Thyroid gland (tissue), 4 donors: Measurements from ENCODE around the gene WFDC10A. TPM values are rescaled to one million over a fixed set of nuclear protein-coding genes. Genes with fewer than 3 reads are reported as not detected.
"Not testable (repeated sequence)": the region's sequence is repeated elsewhere in the genome, so short reads cannot be mapped to it uniquely, and the experiment has no call there.

Experiments used
- DNase-seq, 2 donors: peaks; one replicate each; pipeline ENCODE4 v3.0.0-alpha.2; 2019
- H3K27ac ChIP-seq, 3 donors: fragments of 200-600 bp; sonication (generic); 1 replicate in 2 of 3; 2 replicates in 1 of 3; pipeline ENCODE4 v1.5.1; 2016 to 2019; ENCODE audit warnings: mild to moderate bottlenecking in 1 of 3, moderate library complexity in 1 of 3
- H3K27me3 ChIP-seq: fragments of 200-600 bp; sonication (generic); one replicate; pipeline ENCODE4 v1.5.1; 2019
- H3K36me3 ChIP-seq, 2 donors: fragments of 200-600 bp; sonication (generic); one replicate each; pipeline ENCODE4 v1.5.1; 2016 to 2019
- H3K4me1 ChIP-seq, 2 donors: fragments of 200-600 bp; sonication (generic); one replicate each; pipeline ENCODE4 v1.5.1; 2017 to 2019
- H3K4me3 ChIP-seq, 3 donors: fragments of 200-600 bp; sonication (generic); replicated peaks in 1 of 3; 1 replicate in 2 of 3; 2 replicates in 1 of 3; pipeline ENCODE4 v1.5.1; 2016; ENCODE audit warnings: mild to moderate bottlenecking in 1 of 3
- H3K9me3 ChIP-seq: fragments of 200-600 bp; sonication (generic); one replicate; pipeline ENCODE4 v1.5.1; 2017
- POLR2A ChIP-seq, 2 donors: fragments of 450-650 bp; IDR thresholded peaks; one replicate each; pipeline ENCODE4 v1.6.1; 2017; ENCODE audit warnings: antibody characterized with exemption in 2 of 2, mild to moderate bottlenecking in 2 of 2, moderate library complexity in 1 of 2
- WGBS, 2 donors: methylation state at CpG; one replicate each; pipeline ENCODE4 v1.1.5; 2017; 5-methylcytosine and 5-hydroxymethylcytosine counted together
- intact Hi-C: fragments of 100-400 bp; cut with DNase I; formaldehyde crosslinking; loops from one replicate; pipeline ENCODE4 v1.15.1; 2023
- total RNA-seq, 4 donors: library from RNA; depleted of rRNA; stranded (reverse); fragments of >200 nt; gene quantifications; one replicate each; pipeline ENCODE4 v1.2.3, GENCODE V29; 2016
- TF ChIP-seq, protein P1 (sequence below), 6 experiments: fragments of 200-600 bp in 3 of 6; fragments of 450-650 bp in 3 of 6; sonication (generic) in 3 of 6; IDR thresholded peaks; one replicate each; pipeline ENCODE4 v1.5.1; 2016 to 2019; ENCODE audit warnings: antibody characterized with exemption in 6 of 6, mild to moderate bottlenecking in 2 of 6, inconsistent platforms in 1 of 6, moderate library complexity in 1 of 6

The WFDC10A gene
- total RNA-seq, 4 donors from 2014 or later, result not detected

DNA sequence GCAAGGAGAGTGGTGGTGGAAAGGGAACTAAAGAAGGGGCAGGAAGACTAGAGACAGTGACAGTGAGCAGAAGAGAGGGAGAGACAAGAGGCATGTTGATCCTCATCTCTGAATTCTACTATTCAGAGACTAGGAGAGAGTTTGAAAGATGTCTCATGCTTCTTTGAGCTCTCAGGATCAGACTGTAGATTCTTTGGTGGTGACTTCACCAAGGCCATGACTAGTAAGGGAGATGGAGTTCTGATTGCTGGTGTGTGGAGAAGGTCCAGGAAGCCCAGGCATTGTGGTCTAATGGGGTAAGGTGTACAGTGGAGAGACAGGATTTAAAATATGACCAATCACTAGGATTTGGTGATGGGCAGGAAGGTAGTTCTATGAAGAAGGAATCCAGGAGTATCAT, 832 bp downstream of the WFDC10A start:
- intact Hi-C loops, result no loop called here
- H3K27me3 ChIP-seq, result no peaks in the 10 kb centered on the region
- H3K4me3 ChIP-seq, result no peak overlapping the region
- no peaks in the 10 kb centered on the region for H3K9me3 ChIP-seq
- no peaks in the 10 kb centered on the region for H3K4me1 ChIP-seq
- TF ChIP-seq, protein P1, sequence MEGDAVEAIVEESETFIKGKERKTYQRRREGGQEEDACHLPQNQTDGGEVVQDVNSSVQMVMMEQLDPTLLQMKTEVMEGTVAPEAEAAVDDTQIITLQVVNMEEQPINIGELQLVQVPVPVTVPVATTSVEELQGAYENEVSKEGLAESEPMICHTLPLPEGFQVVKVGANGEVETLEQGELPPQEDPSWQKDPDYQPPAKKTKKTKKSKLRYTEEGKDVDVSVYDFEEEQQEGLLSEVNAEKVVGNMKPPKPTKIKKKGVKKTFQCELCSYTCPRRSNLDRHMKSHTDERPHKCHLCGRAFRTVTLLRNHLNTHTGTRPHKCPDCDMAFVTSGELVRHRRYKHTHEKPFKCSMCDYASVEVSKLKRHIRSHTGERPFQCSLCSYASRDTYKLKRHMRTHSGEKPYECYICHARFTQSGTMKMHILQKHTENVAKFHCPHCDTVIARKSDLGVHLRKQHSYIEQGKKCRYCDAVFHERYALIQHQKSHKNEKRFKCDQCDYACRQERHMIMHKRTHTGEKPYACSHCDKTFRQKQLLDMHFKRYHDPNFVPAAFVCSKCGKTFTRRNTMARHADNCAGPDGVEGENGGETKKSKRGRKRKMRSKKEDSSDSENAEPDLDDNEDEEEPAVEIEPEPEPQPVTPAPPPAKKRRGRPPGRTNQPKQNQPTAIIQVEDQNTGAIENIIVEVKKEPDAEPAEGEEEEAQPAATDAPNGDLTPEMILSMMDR (IDR thresholded peaks at IDR 0.05), result no peak
- TF ChIP-seq POLR2A (IDR thresholded peaks at IDR 0.05), result no peak
- DNase-seq, result no peak
- H3K27ac ChIP-seq, result no peak overlapping the region
- no peaks in the 10 kb centered on the region for H3K36me3 ChIP-seq

DNA sequence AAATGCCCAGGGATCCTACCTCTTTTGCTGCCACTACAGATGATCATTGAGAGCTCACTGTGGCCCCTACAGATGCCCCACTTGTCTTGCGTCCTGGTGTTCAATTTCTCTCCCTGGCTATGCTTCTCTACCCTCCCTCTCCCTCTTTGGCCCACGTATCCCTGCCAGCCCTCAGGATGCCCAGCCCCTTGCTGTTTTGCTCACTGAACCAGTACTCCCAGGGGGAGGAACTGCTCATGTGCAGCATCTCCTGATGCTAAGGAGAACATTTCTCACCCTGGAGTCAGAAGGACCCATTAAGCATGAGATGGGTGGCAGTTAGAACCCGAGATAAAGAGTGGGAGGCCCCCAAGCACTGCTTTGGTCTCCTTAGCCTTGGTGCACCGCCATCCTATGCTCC, 1.6 kb downstream of the WFDC10A start, which contains the start of gene WFDC9:
Gene WFDC9, minus strand, starts transcription at position 101 of the 400 bp plus-strand sequence. CDS start 21,103 bp downstream, outside the sequence.
- Histone ChIP-seq H3K36me3 (no peaks in the 10 kb centered on the region), H3K27ac (no peak within 1 kb of the TSS), H3K4me3 (no peak within 1 kb of the TSS), H3K9me3 (no peaks in the 10 kb centered on the region), H3K27me3 (no peaks in the 10 kb centered on the region), H3K4me1 (no peaks in the 10 kb centered on the region)
- TF ChIP-seq POLR2A (IDR thresholded peaks at IDR 0.05), result no peak
- TF ChIP-seq, protein P1 (IDR thresholded peaks at IDR 0.05), result no peak
- no peak for DNase-seq
- WGBS, 2 donors, result 52 to 65% methylated on average over 4 of the region's 4 CpGs
- intact Hi-C loops, result no loop called here

DNA sequence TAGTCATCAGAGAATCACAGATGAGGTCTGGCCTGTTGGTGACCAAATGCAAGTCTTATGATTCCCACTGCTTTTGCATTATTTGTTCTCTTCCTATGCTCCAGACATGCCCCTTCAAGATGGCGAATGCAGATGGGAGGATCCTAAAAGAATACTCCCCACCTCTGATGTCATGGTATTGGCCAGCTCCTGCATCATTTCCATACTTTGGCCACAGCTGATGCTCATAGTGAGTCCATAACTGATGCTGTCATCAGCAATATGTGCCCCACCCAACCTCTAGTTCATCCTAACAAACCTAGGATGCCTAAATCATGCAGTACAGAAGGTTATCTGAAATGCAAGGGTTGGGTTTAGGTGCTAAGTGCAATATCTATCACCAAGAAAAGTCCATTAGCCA, 7.0 kb downstream of the WFDC10A start:
- Histone ChIP-seq H3K27ac (no peak overlapping the region), H3K27me3 (no peaks in the 10 kb centered on the region), H3K4me3 (no peak overlapping the region), H3K4me1 (no peaks in the 10 kb centered on the region), H3K36me3 (no peaks in the 10 kb centered on the region), H3K9me3 (no peaks in the 10 kb centered on the region)
- 88 to 100% methylated on average over 1 of the region's 1 CpG for WGBS, 2 donors
- intact Hi-C loops, result no loop called here
- TF ChIP-seq, protein P1 (IDR thresholded peaks at IDR 0.05), result no peak
- no peak for TF ChIP-seq POLR2A (IDR thresholded peaks at IDR 0.05)
- no peak for DNase-seq

DNA sequence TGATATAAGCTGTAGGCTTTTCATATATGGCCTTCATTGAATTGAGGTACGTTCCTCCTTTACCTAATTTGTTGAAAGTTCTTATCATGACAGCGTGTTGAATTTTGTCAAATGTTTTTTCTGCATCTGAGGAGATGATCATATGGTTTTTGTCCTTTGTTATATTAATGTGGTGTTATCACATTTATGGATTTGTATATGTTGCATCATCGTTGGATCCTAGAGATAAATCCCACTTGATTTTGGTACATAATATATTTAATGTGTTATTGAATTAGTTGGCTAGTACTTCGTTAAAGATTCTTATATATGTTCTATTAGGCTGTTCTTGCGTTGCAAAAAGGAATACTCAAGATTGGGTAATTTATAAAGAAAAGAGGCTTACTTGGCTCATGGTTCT, 10.1 kb downstream of the WFDC10A start:
- Histone ChIP-seq H3K27ac (no peak overlapping the region), H3K4me3 (no peak overlapping the region), H3K27me3 (no peaks in the 10 kb centered on the region), H3K9me3 (no peaks in the 10 kb centered on the region), H3K36me3 (no peaks in the 10 kb centered on the region), H3K4me1 (no peaks in the 10 kb centered on the region)
- intact Hi-C loops, result no loop called here
- 90% methylated on average over 5 of the region's 5 CpGs for WGBS, 2 donors
- TF ChIP-seq, protein P1 (IDR thresholded peaks at IDR 0.05), result no peak
- TF ChIP-seq POLR2A (IDR thresholded peaks at IDR 0.05), result no peak
- no peak for DNase-seq

DNA sequence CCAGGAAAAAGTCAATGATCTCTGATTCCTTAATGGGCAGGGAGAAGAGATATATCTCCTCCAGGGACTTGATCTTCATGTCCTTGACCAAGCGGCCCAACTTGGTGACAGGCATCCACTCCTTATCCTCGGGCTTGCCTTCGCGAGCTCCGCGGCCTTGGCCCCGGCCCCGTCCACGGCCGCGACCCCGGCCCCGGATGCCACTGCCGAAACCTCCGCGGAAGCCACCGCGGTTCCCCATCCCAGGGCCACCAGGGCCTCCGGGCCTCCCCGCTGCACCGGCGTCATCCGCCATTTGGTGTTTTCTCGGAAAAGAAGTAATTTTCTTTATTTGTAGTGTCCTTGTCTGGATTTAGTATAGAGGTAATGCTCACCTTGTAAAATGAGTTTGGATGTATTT, 11.5 kb downstream of the WFDC10A start:
- intact Hi-C loops, H3K4me3 ChIP-seq, H3K9me3 ChIP-seq, H3K27me3 ChIP-seq, H3K36me3 ChIP-seq, H3K4me1 ChIP-seq, DNase-seq, H3K27ac ChIP-seq: not testable (repeated sequence)
- WGBS, 2 donors, result 96 to 99% methylated on average over 24 of the region's 24 CpGs

DNA sequence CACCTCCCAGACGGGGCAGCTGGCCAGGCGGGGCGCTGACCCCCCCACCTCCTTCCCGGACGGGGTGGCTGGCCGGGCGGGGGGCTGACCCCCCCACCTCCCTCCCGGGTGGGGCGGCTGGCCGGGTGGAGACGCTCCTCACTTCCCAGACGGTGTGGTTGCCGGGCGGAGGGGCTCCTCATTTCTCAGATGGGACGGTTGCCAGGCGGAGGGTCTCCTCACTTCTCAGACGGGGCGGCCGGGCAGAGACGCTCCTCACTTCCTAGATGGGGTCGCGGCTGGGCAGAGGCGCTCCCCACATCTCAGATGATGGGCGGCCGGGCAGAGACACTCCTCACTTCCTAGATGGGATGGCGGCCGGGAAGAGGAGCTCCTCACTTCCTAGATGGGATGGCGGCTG, 16.3 kb downstream of the WFDC10A start:
- H3K27ac ChIP-seq, H3K4me1 ChIP-seq, DNase-seq, H3K36me3 ChIP-seq, intact Hi-C loops, H3K27me3 ChIP-seq, H3K9me3 ChIP-seq, H3K4me3 ChIP-seq: not testable (repeated sequence)
- 91 to 96% methylated on average over 9 to 13 of the region's 28 CpGs for WGBS, 2 donors
